ENCODE measurements around the gene KIAA0825.

DNA sequence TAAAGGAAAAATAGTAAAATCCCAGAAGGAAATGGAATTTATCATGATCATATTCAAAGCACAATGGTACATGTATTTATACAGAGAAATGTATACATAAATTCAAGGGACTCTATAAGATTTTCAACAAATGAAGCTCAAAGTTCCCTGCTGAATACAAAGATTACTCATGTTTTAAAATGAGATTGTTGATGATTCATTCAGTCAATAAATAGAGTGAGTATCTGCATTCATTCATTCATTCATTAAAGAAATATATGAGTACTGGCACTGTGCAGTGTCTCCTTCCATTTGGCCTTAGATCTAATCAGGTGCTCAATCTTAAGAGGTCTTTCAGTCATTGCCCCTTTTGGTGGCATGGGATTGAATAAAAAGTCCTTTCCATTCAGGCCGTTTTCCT lies 310.0 kb downstream of the KIAA0825 start:
- TF ChIP-seq JUNB (IDR thresholded peaks at IDR 0.05; ENCODE audit: unreplicated experiment) = no peak
- no peak for TF ChIP-seq EZH2phosphoT487 (IDR thresholded peaks at IDR 0.05; ENCODE audit: unreplicated experiment)
- TF ChIP-seq, protein P1, sequence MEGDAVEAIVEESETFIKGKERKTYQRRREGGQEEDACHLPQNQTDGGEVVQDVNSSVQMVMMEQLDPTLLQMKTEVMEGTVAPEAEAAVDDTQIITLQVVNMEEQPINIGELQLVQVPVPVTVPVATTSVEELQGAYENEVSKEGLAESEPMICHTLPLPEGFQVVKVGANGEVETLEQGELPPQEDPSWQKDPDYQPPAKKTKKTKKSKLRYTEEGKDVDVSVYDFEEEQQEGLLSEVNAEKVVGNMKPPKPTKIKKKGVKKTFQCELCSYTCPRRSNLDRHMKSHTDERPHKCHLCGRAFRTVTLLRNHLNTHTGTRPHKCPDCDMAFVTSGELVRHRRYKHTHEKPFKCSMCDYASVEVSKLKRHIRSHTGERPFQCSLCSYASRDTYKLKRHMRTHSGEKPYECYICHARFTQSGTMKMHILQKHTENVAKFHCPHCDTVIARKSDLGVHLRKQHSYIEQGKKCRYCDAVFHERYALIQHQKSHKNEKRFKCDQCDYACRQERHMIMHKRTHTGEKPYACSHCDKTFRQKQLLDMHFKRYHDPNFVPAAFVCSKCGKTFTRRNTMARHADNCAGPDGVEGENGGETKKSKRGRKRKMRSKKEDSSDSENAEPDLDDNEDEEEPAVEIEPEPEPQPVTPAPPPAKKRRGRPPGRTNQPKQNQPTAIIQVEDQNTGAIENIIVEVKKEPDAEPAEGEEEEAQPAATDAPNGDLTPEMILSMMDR (conservative IDR thresholded peaks at IDR 0.05; ENCODE audit: low read depth in 2 of 2) = no peak
- no peak for TF ChIP-seq ZNF114 (CRISPR knock-in tag; IDR thresholded peaks at IDR 0.05)

Data from GM23338 (cell line).